HG03558 (cell line): ENCODE measurements around the gene ZNF277.

ENCODE experiments used
- ATAC-seq: cut with Tn5 transposase; IDR thresholded peaks from one replicate; pipeline ENCODE4 v1.9.1; 2021; ENCODE audit warnings: moderate number of reproducible peaks; ENCODE audit not compliant: unreplicated experiment; ENCODE audit errors: extremely low read depth

ZNF277 gene

DNA sequence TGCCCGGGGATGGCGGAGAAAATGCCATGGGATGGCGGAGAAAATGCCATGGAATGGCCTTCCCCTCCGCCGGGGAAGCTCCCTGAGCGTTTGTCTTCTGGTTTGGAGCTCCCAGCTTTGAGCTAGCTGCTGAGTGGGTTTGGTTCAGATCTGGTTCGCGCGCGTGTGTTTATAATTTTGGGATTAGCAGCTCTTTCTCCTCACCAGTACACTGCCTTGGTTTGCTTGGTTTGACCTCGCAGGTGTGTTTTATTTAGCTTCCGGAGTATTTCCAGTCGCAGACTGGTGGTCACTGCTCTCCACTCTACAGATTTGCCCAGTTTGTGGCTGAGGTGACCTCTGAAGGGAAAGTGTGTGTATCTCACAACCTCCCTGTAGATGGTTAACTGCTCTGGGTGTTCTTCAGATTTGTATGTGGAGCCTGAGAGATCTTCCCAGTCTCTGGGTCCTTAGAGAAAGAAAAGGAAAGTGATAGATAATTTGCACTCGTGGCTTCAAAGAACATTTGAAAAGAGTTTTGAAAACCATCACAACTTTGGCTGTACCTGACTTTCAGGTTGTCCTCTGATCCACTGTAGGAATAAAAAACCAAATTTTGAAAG, 597 bp downstream of the ZNF277 start:
- ATAC-seq: no peak

DNA sequence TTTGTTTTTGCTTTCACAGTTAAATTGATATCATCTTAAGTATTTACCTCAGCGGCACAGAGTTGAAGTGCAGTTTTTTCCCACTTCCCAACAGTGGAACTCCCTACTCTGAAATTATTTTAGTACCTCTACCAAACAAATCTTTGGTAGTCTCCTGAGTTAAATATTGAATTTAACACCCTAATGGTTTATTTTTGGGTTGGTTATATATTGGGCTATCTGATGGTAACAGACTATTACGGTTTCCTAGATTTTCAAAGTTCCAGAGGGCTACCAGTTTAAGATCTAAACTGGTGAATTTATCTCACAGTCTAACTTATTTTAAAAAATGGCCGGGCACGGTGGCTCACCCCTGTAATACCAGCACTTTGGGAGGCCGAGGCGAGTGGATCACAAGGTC, 1.3 kb downstream of the ZNF277 start:
- no peak for ATAC-seq

DNA sequence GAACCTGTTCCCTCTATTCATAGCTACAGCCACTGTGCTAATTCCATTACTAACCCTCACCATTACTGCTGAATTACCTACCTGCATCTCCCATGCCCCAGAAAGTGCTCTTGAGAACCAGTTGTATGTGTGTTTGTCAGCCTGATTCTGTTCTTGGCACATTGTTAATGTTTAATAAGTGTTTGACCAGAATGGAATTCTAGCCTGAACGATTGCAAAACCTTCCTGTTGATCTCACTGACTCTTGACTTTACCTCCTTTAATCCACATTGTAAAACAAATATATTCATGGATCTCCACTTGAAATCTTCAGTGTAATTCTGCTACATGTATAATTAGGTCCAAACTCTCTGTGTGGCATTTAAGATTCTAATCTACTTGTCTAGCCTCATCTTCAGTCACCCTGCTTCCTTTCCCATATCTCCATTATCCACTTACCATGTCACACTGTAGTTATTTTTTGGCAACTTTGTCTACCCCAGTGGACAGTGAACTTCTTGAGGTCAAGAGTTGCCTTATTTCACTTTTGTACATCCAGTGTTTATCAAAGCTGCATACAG, 4.9 kb downstream of the ZNF277 start:
- ATAC-seq: no peak

- ATAC-seq: no peak
Measured at GRCh38 chr7:112212571-112212970, 6.1 kb downstream of the ZNF277 start.

- no peak for ATAC-seq
Measured at GRCh38 chr7:112213735-112214134, 7.2 kb downstream of the ZNF277 start.

DNA sequence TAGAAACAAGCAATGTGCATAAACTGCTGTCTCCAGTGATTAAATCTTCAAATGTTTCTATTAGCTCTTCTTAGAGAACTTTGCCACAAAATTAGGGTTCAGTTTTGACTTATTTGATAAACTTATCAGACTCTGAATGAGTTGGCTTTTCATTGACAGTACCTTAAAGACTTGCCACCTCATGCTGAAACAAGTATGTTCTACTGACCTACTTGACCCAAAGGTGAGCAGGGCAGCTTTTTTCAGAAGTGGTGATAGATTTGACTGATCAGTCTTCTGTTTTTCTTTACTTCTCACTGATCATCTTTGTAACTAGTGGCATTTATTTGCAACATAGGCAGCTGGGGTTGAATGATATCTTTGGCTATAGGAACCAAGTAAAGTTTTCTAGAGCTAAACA, 7.8 kb downstream of the ZNF277 start:
- no peak for ATAC-seq

DNA sequence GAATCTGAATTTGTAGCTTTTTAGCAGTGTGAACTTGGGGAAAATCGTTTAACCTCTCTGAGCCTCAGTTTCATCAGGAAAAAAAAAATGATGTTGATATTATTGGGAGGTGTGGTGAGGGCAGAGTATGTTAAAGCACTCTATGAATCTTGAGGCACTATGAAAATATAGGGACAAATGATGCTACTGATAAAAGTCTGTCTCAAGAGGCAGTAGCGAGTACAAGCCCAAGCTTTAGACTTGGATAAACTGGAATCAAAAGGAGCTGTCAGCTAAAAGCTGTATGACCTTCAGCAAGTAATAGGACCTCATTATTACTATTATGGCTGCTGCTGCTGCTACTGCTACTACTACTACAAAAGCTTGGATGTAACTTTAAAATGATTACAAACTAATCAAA, 8.4 kb downstream of the ZNF277 start:
- ATAC-seq: no peak

GRCh38 chr7:112215787-112216186, 9.3 kb downstream of the ZNF277 start:
- ATAC-seq: no peak

DNA sequence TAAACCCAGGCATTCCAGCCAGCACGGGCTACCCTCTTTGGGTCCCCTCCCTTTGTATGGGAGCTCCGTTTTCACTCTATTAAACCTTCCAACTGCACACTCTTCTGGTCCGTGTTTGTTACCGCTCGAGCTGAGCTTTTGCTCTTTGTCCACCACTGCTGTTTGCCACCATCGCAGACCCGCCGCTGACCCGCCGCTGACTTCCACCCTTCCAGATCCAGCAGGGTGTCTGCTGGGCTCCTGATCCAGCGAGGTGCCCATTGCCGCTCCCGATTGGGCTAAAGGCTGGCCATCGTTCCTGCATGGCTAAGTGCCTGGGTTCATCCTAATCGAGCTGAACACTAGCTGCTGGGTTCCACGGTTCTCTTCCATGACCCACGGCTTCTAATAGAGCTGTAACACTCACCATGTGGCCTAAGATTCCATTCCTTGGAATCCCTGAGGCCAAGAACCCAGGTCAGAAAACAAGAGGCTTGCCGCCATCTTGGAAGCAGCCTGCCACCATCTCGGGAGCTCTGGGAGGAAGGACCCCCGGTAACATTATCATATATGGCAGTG, 14.5 kb downstream of the ZNF277 start:
- no peak for ATAC-seq

DNA sequence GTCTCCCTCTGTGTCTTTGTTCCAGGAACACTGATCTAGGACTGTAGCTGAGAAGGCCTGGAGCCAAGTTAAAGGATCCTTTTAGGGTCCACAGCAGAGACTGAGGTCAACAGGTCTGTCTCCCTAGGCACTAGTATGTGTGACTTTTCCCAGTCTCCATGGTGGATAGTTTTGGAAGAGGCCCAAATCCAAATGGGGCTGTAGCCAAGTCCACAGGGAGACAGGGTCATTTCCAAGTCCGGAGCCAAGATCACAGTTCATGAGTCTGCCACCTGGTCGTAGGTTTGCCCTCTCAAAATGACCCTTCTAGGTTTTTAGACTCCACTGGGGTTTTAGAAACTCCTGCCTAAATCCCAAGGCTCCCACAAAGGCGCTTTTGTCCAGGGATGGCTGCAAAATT, 16.8 kb downstream of the ZNF277 start:
- ATAC-seq: no peak

- no peak for ATAC-seq
Measured at GRCh38 chr7:112224186-112224585, 17.7 kb downstream of the ZNF277 start.

- no peak for ATAC-seq
Measured at GRCh38 chr7:112225006-112225405, 18.5 kb downstream of the ZNF277 start.

- ATAC-seq: no peak
Measured at GRCh38 chr7:112226701-112227276, 20.3 kb downstream of the ZNF277 start.

GRCh38 chr7:112228632-112229031, 22.1 kb downstream of the ZNF277 start:
- no peak for ATAC-seq

GRCh38 chr7:112232212-112232978, 25.9 kb downstream of the ZNF277 start:
- ATAC-seq: no peak

- no peak for ATAC-seq
Measured at GRCh38 chr7:112233048-112233697, 26.7 kb downstream of the ZNF277 start.

DNA sequence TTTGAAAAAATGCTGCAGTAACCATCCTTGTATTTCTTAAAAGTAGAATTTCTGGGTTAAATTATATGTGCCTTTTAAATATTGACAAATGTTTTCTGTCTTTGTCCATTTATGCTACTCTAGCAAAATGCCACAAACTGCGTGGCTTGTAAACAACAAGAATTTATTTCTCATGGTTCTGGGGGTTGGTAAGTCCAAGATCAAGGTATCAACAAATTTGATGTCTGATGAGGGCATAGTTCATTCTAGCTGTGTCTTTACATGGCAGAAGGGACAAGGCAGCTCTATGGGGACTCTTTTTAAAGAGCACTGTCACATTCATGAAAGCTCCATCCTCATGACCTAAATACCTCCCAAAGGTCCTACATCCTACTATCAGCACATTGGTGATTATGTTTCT, 27.7 kb downstream of the ZNF277 start:
- ATAC-seq: no peak

- no peak for ATAC-seq
Measured at GRCh38 chr7:112236597-112236996, 30.1 kb downstream of the ZNF277 start.

GRCh38 chr7:112238330-112238729, 31.8 kb downstream of the ZNF277 start:
- no peak for ATAC-seq

GRCh38 chr7:112238852-112239610, 32.5 kb downstream of the ZNF277 start:
- no peak for ATAC-seq
